ENCODE measurements around the gene BRD8.
"Not testable (repeated sequence)": the region's sequence is repeated elsewhere in the genome, so short reads cannot be mapped to it uniquely, and the experiment has no call there.

Gene BRD8, protein sequence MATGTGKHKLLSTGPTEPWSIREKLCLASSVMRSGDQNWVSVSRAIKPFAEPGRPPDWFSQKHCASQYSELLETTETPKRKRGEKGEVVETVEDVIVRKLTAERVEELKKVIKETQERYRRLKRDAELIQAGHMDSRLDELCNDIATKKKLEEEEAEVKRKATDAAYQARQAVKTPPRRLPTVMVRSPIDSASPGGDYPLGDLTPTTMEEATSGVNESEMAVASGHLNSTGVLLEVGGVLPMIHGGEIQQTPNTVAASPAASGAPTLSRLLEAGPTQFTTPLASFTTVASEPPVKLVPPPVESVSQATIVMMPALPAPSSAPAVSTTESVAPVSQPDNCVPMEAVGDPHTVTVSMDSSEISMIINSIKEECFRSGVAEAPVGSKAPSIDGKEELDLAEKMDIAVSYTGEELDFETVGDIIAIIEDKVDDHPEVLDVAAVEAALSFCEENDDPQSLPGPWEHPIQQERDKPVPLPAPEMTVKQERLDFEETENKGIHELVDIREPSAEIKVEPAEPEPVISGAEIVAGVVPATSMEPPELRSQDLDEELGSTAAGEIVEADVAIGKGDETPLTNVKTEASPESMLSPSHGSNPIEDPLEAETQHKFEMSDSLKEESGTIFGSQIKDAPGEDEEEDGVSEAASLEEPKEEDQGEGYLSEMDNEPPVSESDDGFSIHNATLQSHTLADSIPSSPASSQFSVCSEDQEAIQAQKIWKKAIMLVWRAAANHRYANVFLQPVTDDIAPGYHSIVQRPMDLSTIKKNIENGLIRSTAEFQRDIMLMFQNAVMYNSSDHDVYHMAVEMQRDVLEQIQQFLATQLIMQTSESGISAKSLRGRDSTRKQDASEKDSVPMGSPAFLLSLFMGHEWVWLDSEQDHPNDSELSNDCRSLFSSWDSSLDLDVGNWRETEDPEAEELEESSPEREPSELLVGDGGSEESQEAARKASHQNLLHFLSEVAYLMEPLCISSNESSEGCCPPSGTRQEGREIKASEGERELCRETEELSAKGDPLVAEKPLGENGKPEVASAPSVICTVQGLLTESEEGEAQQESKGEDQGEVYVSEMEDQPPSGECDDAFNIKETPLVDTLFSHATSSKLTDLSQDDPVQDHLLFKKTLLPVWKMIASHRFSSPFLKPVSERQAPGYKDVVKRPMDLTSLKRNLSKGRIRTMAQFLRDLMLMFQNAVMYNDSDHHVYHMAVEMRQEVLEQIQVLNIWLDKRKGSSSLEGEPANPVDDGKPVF

DNA sequence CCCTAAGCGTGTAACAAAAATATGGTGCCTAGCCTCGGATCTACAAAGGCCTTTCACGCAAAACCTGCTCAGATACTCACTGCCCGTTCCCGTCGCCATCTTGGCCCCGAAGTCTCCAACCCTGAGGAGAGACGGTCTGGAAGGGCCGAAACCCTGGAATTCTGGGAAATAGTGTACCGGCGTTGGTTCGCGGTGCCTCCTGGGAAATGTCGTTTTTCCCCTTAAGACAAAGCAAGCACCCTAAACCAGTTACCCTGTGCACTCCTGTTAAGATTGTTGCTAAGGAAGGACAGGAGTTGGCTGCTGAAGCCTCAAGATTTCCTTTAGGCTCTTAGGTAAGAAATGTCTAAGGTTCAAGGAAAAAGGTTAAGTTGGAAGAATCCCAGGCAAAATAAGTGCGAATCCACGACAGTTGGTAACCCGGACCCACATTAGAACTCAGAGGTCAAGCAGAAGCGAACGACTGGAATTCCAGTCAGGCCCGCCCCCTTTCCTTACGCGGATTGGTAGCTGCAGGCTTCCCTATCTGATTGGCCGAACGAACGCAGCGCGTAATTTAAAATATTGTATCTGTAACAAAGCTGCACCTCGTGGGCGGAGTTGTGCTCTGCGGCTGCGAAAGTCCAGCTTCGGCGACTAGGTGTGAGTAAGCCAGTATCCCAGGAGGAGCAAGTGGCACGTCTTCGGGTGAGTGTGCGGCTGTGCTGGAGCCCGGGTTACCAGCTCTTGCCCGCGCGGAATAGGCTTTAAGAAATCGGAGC lies at the start of gene BRD8, which contains the start of gene KIF20A:
BRD8 (minus strand) TSS at position 115 of the 761 bp plus-strand sequence; CDS start at position 99, 16 bp downstream.
KIF20A (plus strand) TSS at position 597 of the 761 bp plus-strand sequence. CDS start 569 bp downstream, outside the sequence.
- peak; percentile 92 for DNase-seq

DNA sequence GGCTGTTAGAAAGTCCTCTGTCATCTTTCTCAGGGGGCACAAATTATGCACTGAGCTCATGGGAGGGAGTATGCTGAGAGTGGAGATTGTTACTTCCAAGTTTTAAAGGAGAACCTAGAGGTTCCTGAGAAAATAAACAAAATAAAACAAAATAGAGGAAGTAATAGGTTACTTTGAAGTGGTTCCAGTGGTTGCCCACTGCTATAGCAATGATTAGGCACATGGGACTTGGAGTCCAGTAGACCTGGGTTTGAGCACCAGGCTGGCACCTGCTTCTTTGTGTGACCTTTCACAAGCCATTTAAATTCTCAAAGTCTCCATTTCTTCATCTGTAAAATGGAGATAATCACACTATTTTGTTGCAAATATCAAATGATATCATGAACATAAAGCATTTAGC lies 48.5 kb upstream of the BRD8 start:
- no peak for DNase-seq

DNA sequence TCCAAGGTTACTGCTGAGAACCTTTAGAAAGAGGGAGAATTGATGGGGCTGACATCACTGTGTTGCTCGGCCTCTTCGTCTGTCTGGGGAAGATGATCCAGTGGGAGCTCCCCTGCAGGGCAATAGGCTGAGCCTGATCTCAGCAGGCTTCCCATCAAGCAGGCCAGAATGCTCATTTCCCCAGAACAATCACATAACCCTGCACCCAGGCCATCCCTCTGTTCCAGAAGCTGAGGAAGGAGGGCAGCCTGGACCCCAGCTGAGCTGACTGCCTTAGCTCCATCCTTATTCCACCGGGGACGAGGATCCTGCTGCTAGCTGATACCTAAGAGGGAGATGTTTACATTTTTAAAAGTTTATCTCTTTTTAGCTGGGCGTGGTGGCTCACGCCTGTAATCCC lies 46.3 kb upstream of the BRD8 start:
- no peak for DNase-seq

DNA sequence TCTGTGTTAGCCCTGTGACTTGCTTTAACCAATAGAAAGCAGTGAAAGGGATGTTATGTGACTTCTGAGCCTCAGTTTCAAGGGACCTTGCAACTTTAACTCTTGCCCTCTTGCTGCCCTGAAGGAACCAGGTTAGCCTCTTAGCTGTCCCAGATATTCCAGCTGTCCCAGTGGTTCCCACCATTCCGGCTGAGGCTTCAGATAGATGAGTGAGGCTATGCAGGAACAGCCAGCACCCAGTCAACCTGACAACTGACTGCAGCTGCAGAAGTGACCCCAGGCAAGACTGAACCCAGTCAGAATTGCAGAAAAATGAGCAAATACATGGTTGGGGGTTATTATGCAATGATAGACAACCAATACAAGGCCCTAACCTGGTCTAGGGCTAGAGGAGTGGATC lies 45.1 kb upstream of the BRD8 start:
- no peak for DNase-seq

DNA sequence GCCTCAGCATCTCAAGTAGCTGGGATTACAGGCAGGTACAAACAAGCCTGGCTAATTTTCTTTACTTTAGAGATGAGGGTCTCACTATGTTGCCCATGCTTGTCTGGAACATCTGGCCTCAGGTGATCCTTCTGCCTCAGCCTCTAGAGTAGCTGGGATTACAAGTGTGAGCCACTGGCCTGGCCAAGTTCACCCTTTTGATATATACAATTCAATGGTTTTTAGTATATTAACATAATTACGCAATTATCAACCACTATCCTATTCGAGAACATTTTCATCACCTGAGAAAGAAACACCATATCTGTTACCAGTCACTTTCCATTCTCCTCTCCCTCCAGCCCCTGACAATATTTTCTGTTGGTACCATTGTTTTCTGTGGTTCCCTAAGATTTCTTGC lies 38.4 kb upstream of the BRD8 start:
- no peak for DNase-seq

DNA sequence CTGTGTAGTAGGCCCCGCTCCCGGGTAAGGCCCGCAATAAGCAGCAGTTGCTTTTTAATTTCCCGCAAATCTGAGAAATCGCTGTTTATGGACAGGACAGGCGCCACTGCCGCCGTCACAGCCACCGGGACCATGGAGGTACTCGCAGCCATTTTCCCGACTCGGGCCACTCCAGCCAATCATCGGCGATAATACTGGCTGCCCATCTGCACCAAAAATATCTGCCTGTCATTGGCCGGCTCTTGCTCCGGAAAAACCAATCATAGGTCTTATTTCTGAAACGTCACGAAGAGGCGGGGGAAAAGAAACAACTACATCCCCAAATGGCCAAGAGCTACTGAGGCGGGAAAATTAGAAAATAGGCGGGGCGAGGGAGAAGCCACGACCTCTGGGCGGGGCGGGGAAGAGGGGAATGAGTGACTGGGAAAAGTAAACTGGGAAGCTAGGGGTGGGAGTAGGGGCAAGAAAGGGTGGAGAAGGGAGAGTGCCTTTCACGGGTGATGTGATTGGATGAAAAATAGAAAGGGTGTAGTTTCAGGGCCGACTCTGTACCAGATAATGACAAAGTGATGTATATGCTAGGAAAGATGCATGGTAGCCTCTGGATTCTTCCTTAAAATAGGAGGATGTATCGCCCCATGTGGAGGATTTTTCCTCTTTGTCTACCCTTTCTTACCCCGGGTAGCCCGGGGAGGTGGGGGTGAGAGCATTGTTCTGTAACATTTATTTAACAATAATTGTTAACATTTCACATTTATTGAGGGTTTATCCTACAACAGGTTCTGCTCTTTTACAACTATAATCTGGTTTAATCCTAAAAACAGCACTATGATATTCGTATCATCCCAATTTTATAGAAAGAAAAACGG lies 35.0 kb upstream of the BRD8 start, which contains the start of gene CDC23:
CDC23 (minus strand) TSS at position 163 of the 869 bp plus-strand sequence; CDS start at position 152, 11 bp downstream.
- peak; percentile 88 for DNase-seq

DNA sequence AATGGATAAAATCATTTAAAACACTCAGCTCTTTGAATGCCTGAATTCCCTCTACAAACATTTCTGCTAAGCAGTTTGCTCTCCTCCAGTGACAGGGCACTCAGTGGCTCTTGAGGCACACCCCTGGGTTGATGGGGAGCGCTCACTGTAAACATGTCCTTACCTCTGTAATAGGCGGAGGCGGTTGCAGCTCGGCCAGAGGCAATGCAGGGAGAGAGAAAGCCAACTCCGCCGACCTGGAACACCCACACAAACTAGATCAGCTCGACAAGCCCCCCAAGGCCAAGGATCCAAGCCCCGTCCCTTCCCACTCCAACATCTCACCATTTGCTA lies 34.4 kb upstream of the BRD8 start:
- DNase-seq = peak; percentile 21

DNA sequence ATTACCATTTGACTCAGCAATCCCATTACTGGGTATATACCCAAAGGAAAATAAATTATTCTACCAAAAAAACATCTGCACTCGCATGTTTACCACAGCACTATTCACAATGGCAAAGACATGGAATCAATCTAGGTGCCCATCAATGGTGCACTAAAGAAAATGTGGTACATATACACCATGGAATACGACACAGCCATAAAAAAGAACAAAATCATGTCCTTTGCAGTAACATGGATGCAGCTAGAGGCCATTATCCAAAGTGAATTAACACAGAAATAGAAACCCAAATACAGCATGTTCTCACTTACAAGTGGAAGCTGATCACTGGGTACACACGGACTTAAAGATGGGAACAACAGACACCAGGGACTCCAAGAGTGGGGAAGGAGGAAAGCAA lies 32.6 kb upstream of the BRD8 start:
- no peak for DNase-seq

DNA sequence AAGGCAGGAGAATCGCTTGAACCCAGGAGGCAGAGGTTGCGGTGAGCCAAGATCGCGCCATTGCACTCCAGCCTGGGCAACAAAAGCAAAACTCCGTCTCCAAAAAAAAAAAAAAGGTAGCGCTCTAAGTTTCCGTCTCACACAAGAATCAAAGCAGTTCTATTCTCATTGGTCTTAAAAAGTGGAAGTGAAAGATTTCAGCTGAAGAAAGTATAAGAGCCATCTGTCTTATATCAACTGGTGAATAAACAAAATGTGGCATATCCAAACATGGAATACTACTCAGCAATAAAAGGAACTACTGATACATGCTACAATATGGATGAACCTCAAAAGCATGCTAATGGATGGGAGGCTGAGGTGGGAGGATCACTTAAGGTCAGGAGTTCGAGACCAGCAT lies 15.4 kb upstream of the BRD8 start:
- not testable (repeated sequence) for DNase-seq

DNA sequence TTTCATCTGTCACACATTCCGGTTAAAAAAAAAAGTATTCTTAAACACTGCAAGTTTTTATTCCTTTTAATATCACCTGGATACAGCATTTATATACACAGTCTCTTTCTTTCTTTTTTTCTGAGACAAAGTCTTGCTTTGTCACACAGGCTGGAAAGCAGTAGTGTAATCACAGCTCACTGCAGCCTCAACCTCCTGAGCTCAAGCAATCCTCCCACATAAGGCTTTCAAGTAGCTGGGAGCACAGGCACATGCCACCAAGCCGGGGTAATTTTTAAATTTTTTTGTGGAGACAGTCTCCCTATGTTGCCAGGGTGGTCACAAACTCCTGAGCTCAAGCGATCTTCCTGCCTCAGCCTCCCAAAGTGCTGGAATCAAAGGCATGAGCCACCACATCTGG lies 14.4 kb upstream of the BRD8 start:
- no peak for DNase-seq

DNA sequence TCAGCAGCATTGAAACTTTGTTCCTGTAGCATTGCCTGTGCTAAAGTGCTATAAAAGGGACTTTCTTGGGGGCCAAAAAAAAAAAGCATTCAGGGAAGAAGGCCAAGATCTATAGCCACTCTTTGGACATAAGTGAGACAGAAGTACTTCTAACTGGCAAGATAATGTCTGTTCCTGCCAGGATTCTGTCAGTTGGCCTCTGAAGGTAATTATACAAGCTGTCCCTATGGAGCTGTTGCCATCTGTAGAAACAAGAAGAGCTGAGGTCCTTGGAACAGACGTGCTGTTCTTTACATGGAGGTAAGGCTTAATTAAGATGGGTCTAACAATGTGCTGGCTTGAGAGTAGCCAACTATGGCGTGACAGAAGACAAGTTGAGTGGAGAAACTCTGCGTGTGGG lies 10.2 kb upstream of the BRD8 start:
- DNase-seq = no peak

DNA sequence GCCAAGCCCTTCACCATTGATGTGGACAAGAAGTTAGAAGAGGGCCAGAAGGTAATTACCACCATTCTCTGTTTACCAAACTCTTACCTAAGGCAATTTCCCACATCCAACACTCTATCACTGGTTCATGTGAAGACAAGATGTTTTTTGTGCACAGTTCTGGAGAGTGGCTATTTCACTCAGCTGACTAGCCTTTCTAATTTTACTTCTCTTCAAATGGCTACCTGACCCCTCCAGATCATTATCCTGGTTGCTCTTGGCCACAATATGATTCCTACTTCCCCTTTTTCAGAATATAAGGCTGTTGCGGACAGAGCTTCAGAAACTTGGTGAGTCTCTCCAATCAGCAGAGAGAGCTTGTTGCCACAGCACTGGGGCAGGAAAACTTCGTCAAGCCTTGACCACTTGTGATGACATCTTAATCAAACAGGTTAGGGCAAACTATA lies 7.6 kb upstream of the BRD8 start:
- no peak for DNase-seq

DNA sequence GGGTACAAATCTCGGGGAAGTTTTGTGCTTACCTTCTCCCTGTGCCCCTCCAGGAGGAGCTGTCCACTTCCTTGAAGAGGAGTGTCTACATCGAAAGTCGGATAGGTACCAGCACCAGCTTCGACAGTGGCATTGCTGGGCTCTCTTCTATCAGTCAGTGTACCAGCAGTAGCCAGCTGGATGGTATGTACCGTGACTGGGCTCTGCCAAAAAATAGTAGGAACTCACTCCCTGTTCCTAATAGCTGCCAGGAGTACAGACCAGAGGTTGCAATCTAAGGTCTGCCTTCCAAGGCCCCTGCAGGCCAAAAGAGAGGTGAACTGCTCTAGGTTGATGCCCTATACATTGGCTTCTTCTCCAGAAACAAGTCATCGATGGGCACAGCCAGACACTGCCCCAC lies 4.4 kb upstream of the BRD8 start:
- DNase-seq = no peak

DNA sequence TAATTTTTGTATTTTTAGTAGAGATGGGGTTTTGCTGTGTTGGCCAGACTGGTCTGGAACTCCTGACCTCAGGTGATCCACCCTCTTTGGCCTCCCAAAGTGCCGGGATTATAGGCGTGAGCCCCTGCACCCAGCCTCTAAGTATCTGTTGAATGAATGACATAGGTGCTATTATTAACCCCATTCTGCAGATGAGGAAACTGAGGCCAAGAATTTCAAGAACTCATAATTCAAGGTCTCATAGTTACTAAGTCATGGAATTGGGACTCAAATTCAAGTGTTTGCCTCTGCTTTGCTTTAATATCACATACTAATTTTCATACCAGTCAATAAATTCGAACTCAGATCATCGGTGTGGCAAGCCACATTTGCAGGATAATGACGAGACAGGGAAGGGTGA lies 2.4 kb upstream of the BRD8 start:
- no peak for DNase-seq

DNA sequence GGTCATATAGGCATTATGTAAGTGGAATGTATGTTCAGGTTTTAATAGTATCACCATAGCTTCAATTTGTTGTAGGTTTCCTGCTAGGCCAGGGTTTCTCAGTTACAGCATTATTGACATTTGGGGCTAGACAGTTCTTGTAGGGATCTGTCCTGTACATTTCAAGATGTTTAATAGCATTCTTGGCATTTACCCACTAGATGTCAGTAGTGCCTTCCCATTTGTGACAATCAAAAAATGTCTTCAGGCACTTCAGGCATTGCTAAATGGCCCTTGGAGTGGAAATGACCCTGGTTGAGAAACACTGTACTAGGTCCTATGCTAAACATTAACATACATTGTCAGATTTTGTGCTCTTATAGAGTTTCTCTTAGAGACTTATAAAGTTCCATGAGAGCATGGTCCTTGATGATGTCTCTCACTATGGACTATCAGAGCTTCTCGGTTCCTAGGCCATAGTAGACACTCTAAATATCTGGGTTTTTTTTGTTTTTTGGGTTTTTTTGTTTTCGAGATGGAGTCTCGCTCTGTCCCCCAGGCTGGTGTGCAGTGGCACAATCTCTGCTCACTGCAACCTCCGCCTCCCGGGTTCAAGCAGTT lies 1.9 kb upstream of the BRD8 start:
- DNase-seq = no peak

DNA sequence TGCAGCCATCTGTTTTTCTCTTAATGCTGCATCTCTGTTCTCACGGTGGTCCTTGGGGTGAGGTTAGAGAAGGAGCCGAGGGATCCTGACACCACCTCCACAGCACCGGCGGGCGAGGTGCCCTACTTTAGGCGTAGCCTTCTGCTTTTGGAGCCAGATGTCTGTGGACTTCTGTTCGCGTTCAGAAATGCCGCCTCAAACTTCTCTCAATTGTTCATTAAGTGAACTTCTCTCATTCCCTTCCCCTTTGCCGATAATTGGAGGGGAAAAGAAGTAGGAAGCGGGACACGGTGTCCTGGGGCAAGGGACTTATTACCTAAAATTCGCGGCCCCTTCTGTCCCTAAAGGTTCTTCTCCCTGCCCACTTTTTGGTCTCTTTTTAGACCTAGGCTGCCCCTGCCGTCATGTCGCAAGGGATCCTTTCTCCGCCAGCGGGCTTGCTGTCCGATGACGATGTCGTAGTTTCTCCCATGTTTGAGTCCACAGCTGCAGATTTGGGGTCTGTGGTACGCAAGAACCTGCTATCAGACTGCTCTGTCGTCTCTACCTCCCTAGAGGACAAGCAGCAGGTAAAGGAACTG lies 937 bp upstream of the BRD8 start:
- DNase-seq = no peak

DNA sequence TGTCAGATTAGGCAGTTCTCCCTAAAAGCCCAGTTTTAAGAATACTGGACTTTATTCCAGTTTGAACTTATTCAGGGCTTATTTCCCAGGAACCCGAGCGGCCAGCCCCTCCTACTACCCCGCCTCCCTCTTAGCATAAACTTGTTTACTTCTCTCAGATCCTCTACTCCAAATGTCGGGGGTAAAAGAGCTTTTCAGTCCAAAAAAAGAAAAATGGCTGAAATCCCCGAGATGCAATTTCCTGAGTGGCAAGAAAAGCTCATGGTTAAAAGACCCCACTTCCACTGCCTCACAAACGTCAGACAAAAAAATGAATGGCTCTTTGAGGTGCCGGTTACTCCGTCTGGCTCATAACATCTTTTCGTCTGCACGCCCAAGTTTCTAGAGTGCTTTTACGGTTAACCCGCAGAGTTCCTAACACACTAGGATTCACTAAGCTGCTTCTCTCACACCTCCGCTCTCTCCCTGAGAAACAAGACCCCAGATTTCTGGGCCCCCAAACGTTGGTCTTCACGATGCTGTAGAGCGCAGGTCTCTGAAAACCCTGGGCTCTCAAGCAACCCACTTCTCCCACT lies 402 bp downstream of the BRD8 start:
- DNase-seq = peak; percentile 20

DNA sequence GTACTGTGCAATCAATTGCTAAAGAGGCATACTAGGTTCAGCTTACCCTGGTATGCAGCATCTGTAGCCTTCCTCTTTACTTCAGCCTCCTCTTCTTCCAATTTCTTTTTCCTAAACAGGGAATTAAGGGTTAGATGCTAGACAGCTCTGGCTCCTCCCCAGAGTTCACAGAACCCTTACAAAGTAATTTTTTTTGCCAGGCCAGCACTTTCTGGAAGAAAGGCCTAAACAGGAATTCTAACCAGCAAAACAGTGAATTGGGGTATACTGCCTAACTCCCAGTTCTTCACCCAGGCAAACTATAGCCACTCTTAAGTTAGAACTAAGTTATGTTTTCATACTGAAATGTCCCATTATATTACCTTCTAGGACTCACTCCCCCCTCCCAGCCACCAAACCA lies 8.1 kb downstream of the BRD8 start:
- DNase-seq = no peak

DNA sequence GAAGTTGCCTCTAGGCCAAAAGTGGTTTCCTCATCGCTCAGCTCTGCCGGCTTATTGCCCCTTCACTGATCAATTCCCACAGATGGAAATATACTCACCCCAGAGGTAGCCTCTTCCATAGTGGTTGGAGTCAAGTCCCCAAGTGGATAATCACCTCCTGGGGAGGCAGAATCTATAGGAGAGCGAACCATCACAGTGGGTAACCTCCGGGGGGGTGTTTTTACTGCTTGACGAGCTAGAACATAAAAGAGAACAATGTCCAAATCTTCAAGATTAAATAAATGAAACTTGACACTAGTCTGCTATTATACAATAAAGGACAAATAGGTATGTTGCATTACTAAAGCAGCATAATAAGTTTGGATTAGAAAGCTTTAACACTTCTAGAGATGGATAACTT lies 9.3 kb downstream of the BRD8 start:
- DNase-seq = no peak

DNA sequence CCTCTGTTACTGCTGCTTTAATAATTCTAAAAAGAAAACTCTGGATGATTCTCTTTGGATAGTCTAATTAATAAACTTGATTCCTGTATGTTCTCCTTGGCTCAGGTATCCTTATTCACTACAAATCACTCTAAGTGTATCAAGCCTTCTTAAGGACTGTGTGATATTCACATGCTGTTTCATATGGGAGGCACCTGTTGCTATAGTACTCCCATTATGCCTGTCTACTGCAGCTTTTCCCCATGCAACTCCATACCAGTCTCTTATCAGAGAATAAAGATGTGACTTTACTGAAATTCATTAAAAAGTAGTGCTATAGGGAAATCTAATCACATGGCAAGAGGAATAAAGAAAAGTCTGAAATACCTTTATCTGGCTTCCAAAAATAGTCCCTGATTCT lies 14.7 kb downstream of the BRD8 start:
- DNase-seq = no peak
